DOHH2 (cell line): ENCODE results near the gene USP49.

Experiments used
- H3F3A ChIP-seq: fragments of 200-600 bp; sonication (generic), shearing (Covaris generic); 2 replicates; pipeline ENCODE4 v1.6.0; 2016; ENCODE audit warnings: antibody characterized with exemption, mild to moderate bottlenecking; ENCODE audit not compliant: control insufficient read depth, insufficient read depth
- H3K27ac ChIP-seq: fragments of 200-600 bp; sonication (generic); 2 replicates; pipeline ENCODE4 v1.5.1; 2014; ENCODE audit warnings: low read depth, mild to moderate bottlenecking, low read length, moderate library complexity
- H3K27me3 ChIP-seq: fragments of 200-600 bp; sonication (generic); 2 replicates; pipeline ENCODE4 v1.6.1; 2014; ENCODE audit warnings: mild to moderate bottlenecking, low read length, mixed read lengths; ENCODE audit not compliant: control insufficient read depth
- H3K36me3 ChIP-seq: fragments of 200-600 bp; sonication (generic); 2 replicates; pipeline ENCODE4 v1.6.1; 2014; ENCODE audit warnings: mild to moderate bottlenecking, low read length, moderate library complexity, mixed read lengths; ENCODE audit not compliant: control insufficient read depth
- H3K4me1 ChIP-seq: fragments of 200-600 bp; sonication (generic); 2 replicates; pipeline ENCODE4 v1.6.1; 2014; ENCODE audit warnings: mild to moderate bottlenecking, low read length, mixed read lengths; ENCODE audit not compliant: control insufficient read depth
- H3K4me2 ChIP-seq: fragments of 200-600 bp; sonication (generic); 2 replicates; pipeline ENCODE4 v1.6.0; 2014; ENCODE audit warnings: mild to moderate bottlenecking, low read length, moderate library complexity
- H3K4me3 ChIP-seq: fragments of 200-600 bp; sonication (generic); 2 replicates; pipeline ENCODE4 v1.5.1; 2014; ENCODE audit warnings: mild to moderate bottlenecking, low read length, mixed read lengths
- H3K79me2 ChIP-seq: fragments of 200-600 bp; sonication (generic); 2 replicates; pipeline ENCODE4 v1.6.1; 2014; ENCODE audit warnings: mild to moderate bottlenecking, low read length, mixed read lengths; ENCODE audit not compliant: control insufficient read depth
- H3K9me2 ChIP-seq: fragments of 200-600 bp; sonication (generic); replicated peaks from 2 replicates; pipeline ENCODE4 v1.6.1; 2014; ENCODE audit warnings: mild to moderate bottlenecking, low read length, mixed read lengths; ENCODE audit not compliant: control insufficient read depth
- H3K9me3 ChIP-seq: fragments of 200-600 bp; sonication (generic); 2 replicates; pipeline ENCODE4 v1.6.1; 2014; ENCODE audit warnings: antibody characterized with exemption, low read length, mixed read lengths; ENCODE audit not compliant: control insufficient read depth, insufficient read depth
- H4K20me1 ChIP-seq: fragments of 200-600 bp; sonication (generic); 2 replicates; pipeline ENCODE4 v1.6.0; 2014; ENCODE audit warnings: low read depth, mild to moderate bottlenecking, antibody characterized with exemption, low read length, moderate library complexity; ENCODE audit not compliant: control insufficient read depth, insufficient read depth
- EZH2phosphoT487 ChIP-seq: fragments of 200-600 bp; sonication (generic); IDR thresholded peaks from 2 replicates; pipeline ENCODE4 v1.6.1; 2017; ENCODE audit warnings: borderline replicate concordance, mild to moderate bottlenecking, antibody characterized with exemption, low read length, moderate library complexity, mixed read lengths
- TF ChIP-seq, protein P1 (sequence below): fragments of 200-600 bp; sonication (generic); IDR thresholded peaks from one replicate; pipeline ENCODE4 v1.5.1; 2014; ENCODE audit warnings: antibody characterized with exemption, mild to moderate bottlenecking, low read depth, low read length; ENCODE audit not compliant: poor library complexity, severe bottlenecking

The USP49 gene

DNA sequence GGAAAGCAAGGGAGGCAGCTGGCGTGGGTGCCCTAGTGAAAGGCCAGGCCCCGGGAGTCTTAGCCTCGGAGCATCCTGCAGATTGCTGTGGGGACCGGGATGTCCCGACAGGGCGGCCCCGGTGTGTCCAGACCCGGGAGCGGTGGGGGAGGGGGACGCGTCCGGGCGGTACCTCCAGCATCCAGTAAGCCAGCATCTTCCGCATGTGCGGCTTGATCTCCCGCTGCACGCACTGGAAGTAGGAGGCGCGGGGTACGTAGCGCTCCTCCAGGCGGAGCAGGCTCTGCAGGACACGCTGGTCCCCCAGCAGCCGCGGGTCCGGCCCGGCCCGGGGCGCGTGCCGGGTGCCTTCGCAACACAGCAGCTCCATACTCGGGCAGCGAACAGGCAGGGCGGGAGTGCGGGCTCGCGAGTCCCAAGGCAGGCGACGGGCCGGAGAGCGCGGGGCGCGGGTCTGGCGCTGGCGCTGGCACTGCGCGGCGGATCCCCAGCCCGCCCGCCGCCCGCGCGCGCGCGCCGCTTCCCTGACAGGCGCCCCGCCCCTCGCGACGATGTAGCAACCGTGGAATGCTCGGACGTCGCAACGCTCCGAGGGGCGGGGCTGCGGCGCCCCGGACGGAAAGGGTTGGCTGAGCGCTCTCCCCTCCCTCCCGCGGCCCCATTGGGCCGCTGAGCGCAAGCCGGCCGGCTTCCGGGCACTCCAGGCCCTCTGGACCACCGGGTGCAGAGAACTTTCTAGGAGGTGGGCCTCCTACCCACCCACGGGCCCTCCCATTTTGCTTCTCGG is 46.3 kb upstream of the USP49 start, which contains the start of gene CCND3:
TSS of gene CCND3 (minus strand) at position 529 of the 787 bp plus-strand sequence. CDS start at position 370, 159 bp downstream.
- peak within 1 kb of the TSS; percentile 95 for H3K4me3 ChIP-seq
- H3F3A ChIP-seq: peaks cover 14% of the 10 kb centered on the region
- H3K4me1 ChIP-seq: peaks cover 57% of the 10 kb centered on the region
- TF ChIP-seq, protein P1, sequence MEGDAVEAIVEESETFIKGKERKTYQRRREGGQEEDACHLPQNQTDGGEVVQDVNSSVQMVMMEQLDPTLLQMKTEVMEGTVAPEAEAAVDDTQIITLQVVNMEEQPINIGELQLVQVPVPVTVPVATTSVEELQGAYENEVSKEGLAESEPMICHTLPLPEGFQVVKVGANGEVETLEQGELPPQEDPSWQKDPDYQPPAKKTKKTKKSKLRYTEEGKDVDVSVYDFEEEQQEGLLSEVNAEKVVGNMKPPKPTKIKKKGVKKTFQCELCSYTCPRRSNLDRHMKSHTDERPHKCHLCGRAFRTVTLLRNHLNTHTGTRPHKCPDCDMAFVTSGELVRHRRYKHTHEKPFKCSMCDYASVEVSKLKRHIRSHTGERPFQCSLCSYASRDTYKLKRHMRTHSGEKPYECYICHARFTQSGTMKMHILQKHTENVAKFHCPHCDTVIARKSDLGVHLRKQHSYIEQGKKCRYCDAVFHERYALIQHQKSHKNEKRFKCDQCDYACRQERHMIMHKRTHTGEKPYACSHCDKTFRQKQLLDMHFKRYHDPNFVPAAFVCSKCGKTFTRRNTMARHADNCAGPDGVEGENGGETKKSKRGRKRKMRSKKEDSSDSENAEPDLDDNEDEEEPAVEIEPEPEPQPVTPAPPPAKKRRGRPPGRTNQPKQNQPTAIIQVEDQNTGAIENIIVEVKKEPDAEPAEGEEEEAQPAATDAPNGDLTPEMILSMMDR: no peak
- no peak for TF ChIP-seq EZH2phosphoT487
- peaks cover 59% of the 10 kb centered on the region for H3K79me2 ChIP-seq
- H3K27ac ChIP-seq: peak within 1 kb of the TSS; percentile 86
- no peaks in the 10 kb centered on the region for H3K9me3 ChIP-seq
- no peaks in the 10 kb centered on the region for H3K9me2 ChIP-seq
- H4K20me1 ChIP-seq: no peaks in the 10 kb centered on the region
- no peaks in the 10 kb centered on the region for H3K27me3 ChIP-seq
- peaks cover 50% of the 10 kb centered on the region for H3K36me3 ChIP-seq
- H3K4me2 ChIP-seq: peak within 1 kb of the TSS; percentile 97

DNA sequence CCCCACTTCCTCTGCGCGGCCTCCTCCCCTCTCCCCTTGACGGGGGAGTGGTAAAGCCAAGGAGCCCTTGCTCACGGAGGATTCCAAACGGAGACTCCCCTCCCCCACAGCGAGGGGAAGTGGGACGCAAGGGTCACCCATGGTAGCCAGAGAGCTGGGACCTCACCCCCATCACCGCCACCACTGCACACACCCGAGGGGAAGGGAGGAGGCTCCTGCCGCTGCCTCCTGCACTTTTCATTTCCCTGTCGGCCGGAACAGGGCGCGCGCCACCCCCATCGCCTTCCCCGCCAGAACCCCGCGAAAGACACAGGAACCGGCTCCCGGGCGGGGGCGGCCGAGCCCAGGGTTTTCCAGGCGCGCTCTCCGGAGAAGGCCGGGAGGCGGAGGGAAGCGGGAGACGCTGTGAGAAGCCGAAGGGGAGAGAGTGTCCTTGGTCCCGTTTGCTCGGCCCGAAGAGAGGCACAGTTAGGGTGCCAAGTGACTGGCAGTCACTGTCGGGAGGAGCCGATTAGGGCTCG is 45.6 kb upstream of the USP49 start:
- Histone ChIP-seq H3K9me3 (no peaks in the 10 kb centered on the region), H3K4me1 (peaks cover 60% of the 10 kb centered on the region), H3K27me3 (no peaks in the 10 kb centered on the region), H3K36me3 (peaks cover 57% of the 10 kb centered on the region), H3K79me2 (peaks cover 65% of the 10 kb centered on the region), H3K9me2 (no peaks in the 10 kb centered on the region), H3K4me3 (peak overlapping the region; percentile 95), H3K4me2 (peak overlapping the region; percentile 76), H4K20me1 (no peaks in the 10 kb centered on the region), H3F3A (peaks cover 14% of the 10 kb centered on the region), H3K27ac (peak overlapping the region; percentile 86)
- TF ChIP-seq, protein P1: no peak
- TF ChIP-seq EZH2phosphoT487: no peak

DNA sequence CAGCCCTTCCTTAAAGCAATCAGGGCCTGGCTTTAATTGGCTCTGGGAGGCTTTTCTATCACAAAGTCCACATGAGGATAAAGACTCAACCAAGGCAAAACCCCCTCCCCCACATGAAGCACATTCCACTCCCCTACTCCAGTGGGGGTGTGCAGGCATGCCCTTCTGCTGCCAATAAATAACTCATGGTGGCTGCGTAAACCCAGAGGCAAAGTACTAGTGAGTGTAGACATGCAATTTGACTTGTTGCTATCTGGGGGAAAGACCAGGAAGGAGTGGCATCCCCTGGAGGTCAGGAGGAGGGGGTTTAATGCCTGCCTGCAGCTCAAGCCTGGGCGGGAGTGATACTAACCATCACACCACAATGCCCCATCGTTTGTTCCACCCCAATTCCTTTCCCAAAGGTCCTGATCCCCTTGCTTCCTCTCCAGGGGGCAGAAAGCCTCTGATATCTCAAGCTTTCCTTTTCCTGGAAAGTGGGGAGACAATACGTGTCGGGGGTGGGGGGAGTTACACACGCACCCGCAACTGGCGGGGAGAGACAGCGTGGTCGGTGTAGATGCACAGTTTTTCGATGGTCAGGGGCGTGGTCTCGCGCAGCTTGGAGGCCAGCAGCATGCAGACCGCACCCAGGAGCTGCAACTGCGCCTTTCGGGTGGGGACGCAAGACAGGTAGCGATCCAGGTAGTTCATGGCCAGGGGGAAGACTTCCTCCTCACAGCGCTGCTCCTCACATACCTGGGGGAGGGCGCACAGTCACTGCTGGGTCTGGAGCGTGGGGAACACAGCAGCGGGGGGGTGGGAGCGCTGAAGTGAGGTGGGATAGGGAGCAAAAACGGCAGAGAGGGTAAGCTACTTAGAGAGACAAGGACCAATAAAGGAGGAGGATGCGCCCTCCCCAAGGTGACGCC is 44.9 kb upstream of the USP49 start:
- no peaks in the 10 kb centered on the region for H3K9me2 ChIP-seq
- H3F3A ChIP-seq: peaks cover 20% of the 10 kb centered on the region
- TF ChIP-seq, protein P1: no peak
- no peak for TF ChIP-seq EZH2phosphoT487
- no peaks in the 10 kb centered on the region for H3K27me3 ChIP-seq
- peak overlapping the region; percentile 86 for H3K27ac ChIP-seq
- no peaks in the 10 kb centered on the region for H3K9me3 ChIP-seq
- peaks cover 64% of the 10 kb centered on the region for H3K36me3 ChIP-seq
- H3K4me2 ChIP-seq: peak overlapping the region; percentile 76
- H3K4me1 ChIP-seq: peaks cover 62% of the 10 kb centered on the region
- peak overlapping the region; percentile 95 for H3K4me3 ChIP-seq
- peaks cover 71% of the 10 kb centered on the region for H3K79me2 ChIP-seq
- peaks cover 3% of the 10 kb centered on the region; the same call in 1 of the 2 replicates for H4K20me1 ChIP-seq
